Kidney glomerular epithelial cell (primary cell): ENCODE results near the gene GLRA1.
"Not testable (repeated sequence)": the region's sequence is repeated elsewhere in the genome, so short reads cannot be mapped to it uniquely, and the experiment has no call there.

Experiments used
- DNase-seq: peaks from one replicate; lab custom pipeline; 2025; lab: John Stamatoyannopoulos, UW

Gene GLRA1

DNA sequence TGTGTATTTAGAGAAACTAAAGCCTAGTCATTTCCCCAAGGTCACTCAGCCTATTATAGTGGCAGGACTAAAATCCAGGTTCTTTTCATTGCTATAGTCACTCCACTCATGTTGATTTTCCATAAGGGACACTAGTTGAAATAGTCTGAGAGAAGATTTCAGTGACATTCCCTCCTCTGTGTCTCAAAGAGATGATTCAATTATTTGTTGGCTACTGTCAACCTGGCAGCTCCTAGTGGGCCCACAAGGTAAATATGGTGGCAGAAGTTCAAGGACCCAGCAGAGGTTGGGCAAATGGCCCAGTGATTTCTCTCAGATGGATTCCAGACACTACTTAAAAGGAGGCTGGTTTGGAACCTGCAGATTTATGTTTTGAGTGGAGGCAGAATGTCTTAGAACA is 104.8 kb downstream of the GLRA1 start:
- no peak for DNase-seq

DNA sequence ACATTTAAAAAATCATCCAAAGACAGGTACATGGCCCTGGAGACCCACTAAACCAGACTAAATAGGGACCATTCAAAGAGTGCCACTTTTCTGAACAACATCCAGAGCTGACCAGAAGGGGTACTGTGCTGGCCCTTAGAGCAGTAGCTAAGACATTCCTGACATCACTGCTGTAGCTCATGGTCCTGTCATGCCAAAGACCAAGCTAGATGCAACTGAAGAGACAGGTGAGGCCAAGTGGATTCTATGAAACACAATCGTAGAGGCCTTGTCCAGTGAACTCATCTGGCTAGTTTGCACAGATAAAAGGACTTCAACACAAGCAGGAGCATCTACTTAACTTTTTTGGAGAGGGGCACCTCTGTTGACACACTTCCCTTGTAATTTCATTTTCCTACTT is 109.6 kb downstream of the GLRA1 start:
- DNase-seq = no peak

DNA sequence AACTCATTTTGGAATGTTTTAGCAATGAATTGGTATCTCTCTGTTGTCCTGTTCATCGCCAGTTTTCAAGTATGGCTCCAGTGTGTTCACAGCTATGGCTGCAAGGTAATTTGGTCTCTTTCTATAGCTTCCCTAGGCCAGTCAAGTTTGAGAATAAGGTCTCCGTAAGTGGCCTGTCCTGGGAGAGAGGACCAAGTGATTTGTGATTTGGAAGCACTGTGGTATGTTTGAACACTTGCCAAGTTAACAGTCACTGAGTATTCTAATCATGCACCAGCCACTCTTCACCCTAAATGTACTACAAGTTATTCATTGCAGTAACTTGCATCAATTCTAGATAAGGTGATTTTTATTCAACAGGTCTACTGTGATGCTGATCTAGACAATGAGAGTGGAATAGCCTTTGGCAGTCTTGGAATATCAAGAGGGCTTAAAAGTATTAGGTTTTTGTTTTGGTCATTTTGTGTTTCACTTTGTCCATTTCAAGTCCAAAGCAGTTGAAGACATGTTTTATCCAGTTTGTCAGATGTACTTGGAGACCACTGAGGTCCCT is 111.8 kb downstream of the GLRA1 start:
- no peak for DNase-seq

DNA sequence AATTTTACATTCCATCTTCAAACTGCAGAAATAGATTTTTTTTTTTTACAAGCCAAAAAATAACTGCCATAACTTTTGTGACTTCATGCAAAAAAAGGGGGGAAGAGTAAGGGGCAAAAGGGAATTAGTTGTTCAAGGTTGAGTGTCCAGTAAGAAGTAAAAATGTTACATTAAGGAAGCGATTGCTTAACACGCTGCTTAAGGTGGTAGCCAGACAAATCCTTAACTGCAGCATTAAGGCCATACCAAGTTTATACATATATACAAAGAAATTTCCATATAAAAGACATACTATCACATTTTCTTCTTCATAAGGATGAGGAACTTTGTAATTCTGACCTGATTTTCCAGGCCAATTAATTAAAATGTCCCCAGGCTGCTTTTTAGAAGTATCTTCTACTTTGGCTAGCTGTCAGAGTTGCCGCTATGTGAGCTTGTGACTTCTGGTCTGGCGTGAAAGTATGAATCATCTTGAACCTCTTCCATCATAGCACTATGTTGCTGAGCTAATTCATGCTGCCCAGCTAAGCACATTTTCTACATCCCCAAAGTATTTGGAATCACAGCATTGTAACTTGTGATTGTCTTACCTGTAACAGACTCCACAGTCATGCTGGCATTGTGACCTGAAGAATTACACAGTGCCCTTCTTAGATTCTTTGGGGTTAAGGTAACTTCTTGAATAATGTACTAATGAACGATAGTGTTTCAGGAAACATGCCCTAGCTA is 112.9 kb downstream of the GLRA1 start:
- DNase-seq = no peak

DNA sequence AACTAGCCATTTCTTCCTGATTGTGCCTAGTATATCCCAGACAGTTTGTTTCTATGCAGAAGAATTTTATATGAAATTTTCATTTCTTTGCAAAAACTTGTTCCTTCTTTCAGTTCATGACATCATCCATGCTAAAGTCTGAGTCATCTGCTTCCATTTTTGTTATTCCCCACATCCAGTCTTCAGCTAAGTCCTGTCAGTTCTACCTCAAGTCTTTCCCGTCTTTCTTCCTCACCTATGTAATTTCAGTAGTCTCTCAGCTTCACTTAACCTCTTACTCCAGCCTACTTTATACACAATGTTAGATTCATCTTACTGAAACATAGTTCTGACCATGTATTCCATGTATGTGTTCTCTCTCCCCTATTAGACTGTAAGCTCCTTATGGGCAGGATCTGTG is 113.8 kb downstream of the GLRA1 start:
- no peak for DNase-seq

DNA sequence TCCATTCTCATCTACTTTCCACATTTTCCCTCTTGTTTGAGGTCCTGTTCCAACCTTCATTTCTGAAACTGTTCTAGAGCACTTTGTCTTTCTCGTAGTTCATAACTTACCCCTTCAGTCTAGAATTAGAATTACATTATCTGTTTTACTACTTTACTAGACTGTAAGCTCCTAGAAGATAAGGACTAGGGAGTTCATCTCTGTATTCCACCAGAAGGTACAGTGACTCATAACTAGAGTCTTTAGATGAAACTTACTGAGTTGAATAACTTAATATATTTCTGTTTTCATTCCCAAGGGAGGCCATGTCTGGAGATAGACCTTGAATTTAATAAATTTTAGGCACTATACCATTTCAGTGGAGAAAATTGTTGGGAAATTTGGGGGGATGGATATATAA is 114.2 kb downstream of the GLRA1 start:
- no peak for DNase-seq

DNA sequence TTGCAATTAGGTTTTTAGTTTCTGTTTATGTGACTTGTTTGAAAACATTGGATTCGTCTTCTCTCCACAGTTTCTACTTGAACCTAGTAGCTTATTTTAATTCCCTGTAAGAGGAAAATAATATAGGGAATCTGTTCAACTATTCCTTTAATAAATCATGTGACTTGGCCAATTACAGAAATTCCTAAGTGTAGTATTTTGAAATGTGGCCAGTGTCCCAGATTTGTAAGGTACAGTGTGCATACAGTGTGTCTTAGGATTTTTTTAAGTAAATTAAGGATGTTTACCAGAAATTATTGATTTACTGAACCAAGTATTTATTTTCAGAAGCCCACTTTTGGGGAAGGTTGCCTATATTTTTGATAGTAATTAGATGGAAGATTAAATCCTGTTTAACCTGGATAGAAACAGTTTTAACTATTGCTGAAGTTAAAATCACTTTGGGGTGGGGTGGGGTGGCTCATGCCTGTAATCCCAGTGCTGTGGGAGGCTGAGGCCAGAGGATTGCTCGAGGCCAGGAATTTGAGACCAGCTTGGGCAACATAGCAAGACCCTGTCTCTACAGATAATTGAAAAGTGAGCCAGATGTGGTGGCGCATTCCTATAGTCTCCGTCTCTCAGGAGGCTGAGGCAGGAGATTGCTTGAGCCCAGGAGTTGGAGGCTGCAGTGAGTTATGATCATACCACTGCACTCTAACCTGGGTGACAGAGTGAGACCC is 116.0 kb downstream of the GLRA1 start:
- DNase-seq = no peak

DNA sequence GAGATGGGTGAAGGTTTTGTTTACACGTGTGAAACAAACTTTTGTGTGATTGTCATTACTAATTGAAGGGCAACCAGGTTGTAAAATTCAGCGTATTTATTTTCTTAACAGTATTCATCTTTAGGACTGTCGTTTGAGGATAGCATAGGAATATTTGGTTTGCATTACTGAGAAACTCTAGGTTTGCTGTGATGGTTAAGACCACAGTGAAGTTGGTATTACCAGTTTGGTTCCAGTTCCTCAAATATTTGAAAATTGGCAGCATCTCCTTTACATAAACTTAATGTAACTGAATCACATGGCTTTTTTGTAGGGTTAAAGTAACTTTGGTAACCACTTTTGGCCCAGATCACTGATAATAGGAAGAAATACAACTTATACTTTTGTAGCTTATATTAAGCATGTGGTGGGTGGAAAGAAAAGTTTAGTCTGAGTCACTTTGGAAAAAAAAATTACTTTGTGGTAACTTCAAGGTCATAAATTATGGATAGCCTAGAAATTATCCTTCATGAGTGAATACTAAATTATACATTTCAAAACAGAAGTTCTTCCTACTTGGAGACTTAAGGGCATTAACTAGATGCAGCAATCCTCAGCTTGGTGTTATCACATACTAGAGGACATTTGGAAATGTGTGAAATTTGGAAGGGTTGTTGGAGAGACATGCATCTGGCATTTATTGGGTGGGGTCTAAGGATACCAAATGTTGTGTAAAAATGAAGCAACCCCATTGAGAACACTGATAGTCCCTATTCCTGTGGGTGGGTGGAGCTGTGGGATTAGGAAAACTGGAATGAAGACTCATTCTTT is 119.0 kb downstream of the GLRA1 start:
- no peak for DNase-seq

DNA sequence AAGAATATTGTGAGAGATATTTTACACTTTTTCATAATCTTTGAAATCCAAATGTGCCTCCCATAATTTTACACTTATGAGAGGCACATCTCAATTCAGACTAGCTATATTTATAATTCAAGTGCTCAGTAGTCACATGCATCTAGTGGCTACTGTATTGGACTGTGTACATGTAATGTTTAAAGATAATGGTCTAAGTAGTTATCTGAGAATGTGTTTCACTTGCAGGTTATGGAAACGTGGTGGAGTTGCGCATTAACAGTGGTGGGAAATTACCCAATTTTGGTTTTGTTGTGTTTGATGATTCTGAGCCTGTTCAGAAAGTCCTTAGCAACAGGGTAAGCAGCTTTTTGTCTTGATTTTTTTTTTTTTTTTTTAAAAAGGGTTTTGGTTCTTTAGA is 124.1 kb downstream of the GLRA1 start:
- no peak for DNase-seq

DNA sequence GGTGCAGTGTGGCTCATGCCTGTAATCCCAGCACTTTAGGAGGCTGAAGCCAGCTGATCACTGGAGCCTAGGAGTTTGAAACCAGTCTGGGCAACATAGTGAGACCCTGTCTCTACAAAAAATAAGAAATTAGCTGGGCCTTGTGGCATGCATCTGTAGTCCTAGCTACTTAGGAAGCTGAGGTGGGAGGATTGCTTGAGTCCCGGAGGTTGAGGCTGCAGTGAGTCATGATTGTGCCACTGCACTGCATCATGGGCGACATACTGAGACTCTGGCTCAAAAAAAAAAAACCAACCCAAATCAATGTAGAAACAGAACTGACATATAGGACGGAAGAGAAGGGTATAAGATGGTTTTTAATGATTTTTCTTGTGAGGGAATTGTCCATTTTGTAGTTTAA is 125.2 kb downstream of the GLRA1 start:
- DNase-seq = no peak

DNA sequence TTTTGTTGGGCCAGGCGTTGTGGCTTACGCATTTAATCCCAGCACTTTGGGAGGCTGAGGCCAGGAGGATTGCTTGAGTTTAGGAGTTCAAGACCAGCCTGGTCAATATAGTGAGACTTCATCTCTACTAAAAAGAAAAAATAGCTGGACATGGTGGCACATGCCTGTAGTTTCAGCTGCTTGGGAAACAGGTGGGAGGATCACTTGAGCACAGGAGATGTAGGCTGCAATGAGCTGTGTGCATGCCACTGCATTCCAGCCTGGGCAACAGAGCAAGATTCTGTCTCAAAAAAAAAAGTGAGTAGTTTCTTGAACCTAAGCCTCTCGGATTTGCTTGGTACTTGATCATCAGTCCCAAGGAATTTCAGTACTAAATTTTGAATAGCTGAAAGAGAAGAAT is 126.0 kb downstream of the GLRA1 start:
- no peak for DNase-seq

DNA sequence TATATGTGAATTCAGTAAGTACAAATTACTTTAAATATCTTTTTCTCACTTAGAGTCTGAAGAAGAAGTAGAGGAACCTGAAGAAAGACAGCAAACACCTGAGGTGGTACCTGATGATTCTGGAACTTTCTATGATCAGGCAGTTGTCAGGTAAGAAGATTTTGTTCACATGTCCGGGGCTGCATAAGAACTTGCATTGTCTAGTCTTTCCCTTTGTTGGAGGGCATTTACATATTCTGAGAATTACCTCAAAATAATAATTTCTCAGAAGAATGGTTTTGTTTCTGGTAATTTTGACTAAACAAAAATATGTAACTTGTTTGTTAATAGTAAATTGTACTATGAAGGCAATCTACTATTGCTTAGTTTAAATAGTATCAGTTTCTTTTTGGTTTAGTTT is 129.2 kb downstream of the GLRA1 start:
- no peak for DNase-seq

DNA sequence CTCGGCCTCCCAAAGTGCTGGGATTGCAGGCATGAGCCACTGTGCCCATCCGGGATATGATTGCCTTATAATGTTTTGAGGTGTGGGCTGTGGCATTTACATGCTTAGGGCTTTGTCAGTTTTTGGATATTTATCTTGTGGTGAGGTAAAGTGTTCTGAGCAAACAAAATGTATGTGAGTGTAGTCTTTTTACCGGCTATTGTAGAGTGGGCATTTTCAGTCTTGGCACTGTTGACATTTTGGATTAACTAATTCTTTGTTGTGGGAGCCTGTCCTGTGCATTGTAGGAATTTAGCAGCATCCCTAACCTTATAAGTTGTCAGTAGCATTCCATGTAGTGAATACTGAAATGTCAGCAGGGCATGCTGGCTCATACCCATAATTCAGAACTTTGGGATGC is 131.3 kb downstream of the GLRA1 start:
- DNase-seq = no peak

DNA sequence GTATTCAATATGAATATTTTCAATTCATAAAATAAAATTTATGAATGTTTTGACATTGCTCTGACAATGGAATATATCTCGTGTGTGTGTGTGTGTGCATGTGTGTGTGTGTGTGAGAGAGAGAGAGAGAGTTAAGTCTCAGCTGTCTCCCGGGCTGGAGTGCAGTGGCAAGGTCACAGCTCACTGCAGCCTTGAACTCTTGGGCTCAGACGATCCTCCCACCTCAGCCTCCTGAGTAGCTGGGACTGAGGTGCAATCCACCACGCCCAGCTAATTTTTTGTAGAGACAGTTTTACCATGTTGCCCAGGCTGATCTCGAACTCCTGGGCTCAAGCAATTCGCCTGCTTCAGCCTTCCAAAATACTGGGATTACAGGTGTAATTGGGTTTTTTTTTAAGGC is 136.8 kb downstream of the GLRA1 start:
- no peak for DNase-seq

DNA sequence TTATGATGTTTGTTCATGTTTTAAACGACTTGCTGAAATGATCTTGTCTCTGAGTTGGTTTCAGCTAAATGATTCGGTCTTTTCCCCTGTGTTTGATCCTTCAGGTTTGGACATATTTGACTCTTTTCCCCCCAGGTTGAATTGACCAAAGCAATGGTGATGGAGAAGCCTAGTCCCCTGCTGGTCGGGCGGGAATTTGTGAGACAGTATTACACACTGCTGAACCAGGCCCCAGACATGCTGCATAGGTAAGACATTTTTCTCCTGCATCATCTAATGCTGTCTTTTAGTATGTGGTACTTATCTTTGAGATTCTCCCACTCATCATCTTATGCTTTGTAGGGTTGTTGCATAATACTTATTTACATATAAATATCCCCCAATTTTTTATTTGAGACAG is 138.2 kb downstream of the GLRA1 start:
- DNase-seq = no peak

DNA sequence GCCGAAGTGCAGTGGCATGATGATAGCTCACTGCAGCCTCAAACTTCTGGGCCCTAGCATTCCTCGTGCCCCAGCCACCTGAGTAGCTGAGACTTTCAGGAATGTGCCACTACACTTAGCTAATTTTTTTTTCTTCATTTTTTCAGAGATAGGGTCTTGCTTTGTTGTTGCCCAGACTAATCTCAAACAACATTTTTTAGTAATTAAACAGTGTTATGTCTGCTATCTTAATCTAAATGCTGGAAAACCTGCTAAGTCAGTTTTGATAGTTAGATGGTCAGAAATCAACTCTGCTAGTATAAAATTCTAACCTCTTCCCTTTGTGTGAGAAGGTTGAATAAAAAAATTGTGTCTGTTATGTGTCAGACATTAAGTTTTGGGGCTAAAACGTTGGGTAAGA is 140.5 kb downstream of the GLRA1 start:
- no peak for DNase-seq

DNA sequence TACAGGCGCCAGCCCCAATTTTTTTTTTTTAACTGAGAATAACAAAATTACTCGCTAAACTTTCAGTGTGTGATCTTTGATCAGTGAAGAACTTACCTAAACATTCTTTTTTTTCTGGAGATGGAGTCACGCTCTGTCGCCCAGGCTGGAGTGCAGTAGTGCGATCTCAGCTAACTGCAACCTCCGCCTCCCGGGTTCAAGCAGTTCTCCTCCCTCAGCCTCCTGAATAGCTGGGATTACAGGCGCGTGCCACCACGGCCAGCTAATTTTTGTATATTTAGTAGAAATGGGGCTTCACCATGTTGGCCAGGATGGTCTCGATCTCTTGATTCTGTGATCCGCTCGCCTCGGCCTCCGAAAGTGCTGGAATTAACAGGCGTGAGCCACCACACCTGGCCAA is 141.0 kb downstream of the GLRA1 start:
- not testable (repeated sequence) for DNase-seq

DNA sequence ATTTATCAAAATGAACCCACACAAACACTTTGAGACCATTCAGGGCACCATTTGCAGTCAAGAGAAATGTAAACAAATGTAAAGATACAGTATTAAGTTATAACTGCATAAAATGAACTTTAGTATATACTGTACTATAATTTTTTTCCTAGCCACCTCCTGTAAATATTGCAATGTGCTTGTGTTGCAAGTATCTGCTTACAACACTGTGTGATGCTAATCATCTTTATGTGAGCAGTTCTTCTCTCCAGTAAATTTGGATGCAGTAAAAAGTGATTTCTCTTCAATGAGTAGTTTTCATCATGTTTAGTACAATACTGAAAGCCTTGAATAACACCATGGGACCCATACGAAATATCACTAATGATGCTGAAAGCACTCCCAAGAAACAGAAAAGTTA is 143.4 kb downstream of the GLRA1 start:
- DNase-seq = no peak

DNA sequence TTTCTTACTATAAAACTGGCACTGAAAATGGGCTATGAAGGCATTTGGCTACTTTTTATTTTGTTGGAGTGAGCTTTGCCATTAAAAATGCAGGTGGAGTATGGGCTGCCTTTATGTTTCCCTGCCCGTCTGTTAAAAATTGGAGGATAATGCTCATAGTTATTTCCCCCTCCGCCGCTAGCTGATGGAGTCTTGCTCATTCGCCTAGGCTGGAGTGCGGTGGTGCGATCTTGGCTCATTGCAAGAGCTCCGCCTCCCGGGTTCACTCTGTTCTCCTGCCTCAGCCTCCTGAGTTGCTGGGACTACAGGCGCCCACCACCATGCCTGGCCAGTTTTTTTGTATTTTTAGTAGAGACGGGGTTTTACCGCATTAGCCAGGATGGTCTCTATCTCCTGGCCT is 144.3 kb downstream of the GLRA1 start:
- no peak for DNase-seq

DNA sequence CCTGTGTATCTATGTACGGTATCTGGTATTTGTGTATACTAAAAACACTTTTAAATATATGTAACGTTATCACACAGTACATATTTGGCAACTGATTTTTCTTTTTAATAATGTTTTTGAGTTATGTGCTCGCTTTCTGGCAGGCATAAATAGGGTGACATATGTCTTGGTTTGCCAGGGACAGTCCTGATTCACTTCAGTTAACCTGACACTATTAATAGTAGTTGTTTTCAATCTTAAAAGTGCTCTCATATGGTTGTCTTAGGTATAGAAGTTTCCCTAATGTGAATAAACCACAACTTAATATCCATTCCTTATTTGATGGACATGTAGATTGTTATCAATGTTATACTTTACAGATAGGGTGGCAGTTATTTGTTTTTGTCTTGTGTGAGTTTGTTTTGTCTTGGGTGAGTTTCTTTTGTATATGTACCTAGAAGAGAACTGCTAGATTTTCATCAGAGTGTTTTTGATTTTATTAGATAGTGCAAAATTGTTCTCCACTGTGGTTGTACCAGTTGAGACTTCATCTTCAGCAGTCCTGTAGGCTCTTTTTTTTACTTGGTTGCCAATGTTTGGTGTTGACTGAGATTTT is 145.0 kb downstream of the GLRA1 start:
- DNase-seq = no peak

DNA sequence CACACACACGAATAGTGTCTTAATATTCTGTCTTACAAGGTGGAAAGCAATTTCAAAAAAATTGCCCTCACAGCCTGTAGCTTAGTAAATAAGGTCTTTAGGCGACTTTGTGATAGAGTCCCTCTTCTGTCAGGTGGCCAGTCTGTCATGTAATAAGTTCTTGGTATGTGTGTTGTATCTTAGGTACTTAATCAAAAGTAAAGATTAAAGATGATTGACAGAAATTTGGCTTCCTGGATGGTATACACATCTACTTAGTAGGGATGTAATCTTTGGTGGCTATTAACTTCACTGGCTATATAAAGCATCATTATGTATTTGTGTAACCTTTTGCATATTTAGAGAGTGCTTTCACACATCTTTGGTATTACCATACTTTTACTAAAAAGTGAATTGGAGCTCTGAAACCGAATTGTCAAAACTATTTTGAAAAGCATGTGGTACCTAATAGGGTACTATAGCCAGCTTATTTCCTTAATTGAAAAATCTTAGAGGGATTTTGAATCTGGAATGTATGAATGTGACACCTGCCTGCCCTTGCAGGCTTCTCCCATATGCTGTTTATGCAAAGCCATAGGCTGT is 149.5 kb downstream of the GLRA1 start:
- DNase-seq = no peak

DNA sequence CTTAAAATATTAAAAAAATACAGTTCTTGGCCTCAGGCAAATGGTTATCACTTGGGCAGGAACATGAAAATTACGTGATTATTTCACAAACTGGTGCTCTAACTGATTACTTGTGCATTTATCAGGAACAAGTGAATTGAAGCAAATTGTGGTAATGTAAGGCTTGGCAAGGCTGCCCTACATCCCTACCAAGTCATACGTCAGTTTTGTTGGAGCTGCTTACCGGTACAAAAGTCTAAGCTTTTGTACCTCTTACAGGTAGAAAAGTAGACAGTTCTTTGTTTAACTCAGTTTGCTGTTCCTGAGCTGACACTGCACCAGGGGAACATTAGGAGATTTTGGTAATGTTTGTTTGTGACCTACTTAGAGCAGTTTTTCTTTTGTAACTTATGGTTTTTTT is 150.7 kb downstream of the GLRA1 start:
- no peak for DNase-seq
